RCC 7860 (cell line): ENCODE results near the gene CYB5RL.
"Not testable (repeated sequence)": the region's sequence is repeated elsewhere in the genome, so short reads cannot be mapped to it uniquely, and the experiment has no call there.

Source experiments
- DNase-seq: peaks from one replicate; pipeline ENCODE4 v3.0.0-alpha.2; 2015; ENCODE audit warnings: low spot score
- FAIRE-seq: peaks from 2 replicates; lab custom pipeline; 2012; peaks lifted over from hg19 to GRCh38; lab: Jason Lieb, UNC

CYB5RL gene

DNA sequence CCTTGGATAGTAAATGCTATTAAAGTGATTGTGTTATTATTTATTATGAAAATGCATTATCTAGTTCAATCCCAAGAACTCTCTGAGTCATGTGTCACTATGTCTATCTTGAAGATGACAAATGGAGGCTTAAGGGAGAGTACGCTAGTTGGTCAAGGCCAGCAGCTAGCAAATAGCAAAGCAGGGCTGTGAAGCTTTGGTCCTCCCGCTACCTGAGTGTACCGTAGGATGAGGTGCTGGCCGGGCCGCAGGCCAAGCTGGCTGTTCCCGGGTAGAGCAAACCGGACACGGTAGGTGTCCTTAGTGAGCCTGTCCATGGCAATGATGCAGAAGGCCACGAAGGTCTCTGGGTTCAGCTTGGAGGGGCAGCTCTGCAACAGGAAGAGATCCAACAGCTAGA lies 9.3 kb downstream of the CYB5RL start:
- FAIRE-seq (no peak), DNase-seq (no peak)

DNA sequence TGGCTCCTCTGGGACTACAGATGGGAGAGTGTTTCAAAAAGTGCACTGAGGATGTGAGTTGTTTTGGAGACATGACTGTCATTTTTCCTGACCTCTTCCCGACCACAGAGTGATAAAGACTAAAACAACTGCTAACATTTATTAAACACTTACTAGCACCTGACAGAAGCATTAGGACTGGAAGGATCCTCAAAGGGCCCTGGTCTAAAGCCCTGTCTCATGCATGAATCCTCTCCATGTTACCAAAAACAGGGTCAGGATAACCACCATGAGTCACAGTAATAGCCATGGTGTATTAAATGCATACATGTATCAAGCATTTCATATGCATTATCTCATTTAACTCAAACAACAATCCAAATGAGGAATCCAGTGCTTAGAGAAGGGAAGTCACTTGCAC lies 11.5 kb downstream of the CYB5RL start:
- FAIRE-seq (no peak), DNase-seq (no peak)

DNA sequence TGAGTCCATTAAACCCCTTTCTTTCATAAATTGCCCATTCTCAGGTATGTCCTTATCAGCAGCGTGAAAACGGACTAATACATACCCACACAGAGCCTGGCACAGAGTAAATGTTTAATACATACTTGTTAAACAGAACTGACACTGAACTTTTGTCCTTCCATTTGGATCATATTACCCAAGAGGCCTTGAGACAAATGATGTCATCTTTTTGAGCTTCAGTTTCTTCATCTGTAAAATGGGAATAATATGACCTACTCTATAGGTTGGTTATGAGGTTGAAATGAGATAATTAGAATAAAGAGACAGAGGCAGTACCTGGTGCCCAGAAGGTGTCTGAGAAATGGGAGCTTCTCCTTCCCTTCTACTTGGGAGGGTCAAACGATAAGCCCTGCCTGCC lies 13.8 kb downstream of the CYB5RL start:
- no peak for FAIRE-seq
- DNase-seq = no peak

DNA sequence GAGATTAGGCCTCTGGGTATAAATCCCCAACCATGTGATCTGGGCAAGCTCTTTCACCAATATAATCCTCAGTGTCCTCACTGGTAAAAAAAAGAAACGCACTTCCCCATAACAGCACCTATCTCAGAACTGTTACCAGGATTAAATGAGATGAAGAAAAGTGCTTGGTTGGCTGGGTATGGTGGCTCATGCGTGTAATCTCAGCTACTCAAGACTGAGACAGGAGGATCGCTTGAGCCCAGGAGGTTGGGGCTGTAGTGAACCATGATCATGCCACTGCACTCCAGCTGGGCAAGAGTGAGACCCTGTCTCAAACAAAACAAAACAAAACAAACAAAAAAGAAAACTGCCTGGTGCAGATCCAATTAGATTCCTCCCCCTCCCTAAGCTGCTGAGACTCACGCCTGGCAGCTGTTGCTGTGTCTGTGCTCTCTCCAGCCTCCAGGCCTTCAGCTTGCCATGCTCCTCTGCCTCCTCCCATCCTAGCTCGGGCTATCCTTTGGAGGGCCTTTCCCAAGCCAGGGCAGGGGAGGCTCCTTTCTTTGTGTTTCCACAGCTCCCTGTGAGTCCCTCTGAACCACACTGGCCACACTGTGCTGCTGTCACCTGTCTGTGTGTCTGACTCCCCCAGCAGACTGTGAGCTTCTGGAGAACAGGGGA lies 19.0 kb downstream of the CYB5RL start:
- no peak for FAIRE-seq

DNA sequence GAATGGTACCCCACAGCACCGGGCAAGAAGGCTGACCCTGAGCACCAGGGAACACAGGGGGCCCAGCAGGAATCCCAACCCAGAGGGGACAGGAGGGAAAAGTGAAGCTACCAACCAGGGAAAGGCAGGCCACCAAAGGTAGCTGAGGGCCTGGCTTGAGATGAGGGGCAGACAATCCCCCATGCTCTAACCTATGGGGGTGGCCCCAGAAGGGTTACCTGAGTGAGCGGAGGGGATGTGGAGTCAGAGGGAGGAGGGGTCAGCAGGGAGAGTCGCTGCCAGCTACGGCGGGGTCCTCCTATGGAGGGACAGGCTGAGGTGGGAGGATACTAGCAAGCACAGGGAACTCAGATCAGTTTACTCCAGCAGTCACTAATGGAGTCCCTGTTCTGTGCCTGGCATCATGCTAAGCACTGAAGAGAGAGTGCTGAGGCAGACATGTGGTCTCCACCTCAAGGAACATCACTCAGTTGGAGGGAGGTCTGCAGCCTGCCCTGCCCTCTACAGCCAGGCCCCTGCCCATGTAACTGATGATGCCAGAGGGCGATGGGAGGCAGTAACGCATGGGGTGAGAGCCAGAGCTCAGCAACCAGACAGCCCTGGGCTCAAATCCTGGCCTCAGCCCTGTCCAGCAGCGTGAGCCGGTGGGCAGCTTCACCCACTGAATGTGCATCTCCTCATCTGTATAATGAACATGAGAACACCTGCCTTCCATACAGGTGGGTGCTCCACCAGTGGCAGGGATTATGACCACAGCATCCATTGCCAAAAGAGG lies 21.3 kb downstream of the CYB5RL start:
- FAIRE-seq (no peak), DNase-seq (no peak)

More for the DNA sequence above, 19.0 kb downstream of the CYB5RL start:
- no peak for DNase-seq

DNA sequence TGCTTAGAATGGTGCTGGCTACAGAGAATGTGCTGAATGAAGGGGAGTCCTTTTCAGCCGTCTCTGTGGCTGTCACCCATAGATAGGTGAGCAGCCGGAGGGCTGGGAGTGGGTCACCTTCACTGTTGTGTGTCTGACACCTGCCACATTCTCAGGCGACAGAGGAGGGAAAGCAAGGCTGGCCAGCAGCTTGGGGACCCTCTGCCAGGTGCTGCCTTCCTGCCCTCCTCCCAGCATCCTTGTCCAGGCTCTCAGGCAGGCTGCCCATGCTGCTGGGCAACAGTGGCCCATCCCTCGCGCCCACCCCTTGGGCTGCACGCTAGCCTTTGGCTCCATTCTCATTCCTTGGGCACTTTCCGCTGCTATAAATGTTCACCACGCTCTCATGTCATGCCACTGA lies 22.1 kb downstream of the CYB5RL start:
- FAIRE-seq = no peak
- no peak for DNase-seq

DNA sequence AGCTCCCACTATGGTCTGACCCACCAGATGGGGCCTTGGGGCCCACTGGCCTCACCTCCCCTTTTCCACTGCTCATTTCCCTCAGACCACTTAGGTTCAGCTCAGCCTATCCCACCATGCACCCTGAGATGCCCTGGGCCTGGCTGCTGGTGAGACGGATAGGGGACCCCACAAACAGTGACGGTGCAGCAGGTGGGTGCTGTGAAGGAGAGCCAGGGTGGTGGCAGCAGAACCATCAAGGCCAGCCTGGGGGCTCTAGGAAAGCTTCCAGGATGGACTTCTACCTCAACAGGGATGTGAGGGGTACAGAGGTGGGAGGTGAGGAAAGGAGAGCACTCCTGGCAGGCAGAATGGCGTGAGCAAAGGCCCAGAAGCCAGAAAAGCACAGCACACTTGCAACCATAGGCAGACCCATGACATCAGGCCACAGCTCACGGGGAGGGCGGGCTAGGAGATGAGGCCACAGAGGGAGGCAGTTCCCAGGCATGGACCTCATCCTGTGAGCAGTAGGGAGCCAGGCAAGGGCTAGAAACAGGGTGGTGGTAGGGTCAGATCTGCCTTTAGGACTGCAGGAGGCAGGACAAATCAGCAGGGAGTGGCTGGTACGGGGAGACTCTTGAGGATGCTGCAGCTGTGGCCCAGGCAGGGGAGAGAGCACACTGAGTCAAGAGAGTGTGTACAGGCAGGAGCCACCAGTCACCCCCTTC lies 23.1 kb downstream of the CYB5RL start:
- DNase-seq (no peak), FAIRE-seq (no peak)

DNA sequence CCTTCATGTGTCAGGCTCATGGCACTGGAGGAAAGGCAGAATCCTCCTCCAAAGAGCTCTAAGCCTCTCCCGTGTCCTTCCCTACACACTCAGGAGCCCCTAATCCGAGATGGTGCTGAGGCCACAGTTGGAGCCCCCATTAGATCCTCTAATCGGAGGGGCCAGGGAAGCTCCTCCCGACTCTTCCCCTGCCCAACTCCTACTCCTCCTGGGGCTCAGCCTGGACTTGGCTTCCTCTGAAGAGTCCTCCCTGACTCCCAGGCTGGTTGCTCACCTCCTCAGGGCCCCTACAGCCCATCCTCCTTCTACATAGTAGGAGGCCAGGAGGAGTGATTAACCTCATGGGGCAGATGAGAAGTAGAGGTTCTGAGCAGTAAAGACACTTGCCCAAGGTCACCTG lies 25.7 kb downstream of the CYB5RL start:
- FAIRE-seq = no peak
- DNase-seq = no peak

DNA sequence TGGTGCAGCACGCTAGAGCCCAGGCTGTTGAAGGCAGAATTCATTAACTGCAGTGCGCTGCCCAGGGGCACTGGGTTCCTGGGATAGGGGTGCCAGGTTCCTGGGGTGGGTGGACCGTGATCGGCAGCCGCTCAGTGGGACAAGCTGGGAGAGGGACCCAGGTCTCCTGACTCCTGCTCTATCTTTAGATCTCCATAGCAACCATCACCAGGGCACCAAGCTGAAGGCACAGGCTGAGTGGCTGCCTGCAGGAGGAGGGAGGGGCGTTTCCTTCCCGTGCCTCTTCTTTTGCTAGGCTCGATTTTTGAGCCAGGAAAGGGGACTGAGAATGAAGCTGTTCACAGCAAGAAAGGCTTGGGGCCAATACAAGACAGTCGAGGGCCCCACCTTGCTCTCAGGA lies 26.1 kb downstream of the CYB5RL start:
- no peak for FAIRE-seq
- no peak for DNase-seq

DNA sequence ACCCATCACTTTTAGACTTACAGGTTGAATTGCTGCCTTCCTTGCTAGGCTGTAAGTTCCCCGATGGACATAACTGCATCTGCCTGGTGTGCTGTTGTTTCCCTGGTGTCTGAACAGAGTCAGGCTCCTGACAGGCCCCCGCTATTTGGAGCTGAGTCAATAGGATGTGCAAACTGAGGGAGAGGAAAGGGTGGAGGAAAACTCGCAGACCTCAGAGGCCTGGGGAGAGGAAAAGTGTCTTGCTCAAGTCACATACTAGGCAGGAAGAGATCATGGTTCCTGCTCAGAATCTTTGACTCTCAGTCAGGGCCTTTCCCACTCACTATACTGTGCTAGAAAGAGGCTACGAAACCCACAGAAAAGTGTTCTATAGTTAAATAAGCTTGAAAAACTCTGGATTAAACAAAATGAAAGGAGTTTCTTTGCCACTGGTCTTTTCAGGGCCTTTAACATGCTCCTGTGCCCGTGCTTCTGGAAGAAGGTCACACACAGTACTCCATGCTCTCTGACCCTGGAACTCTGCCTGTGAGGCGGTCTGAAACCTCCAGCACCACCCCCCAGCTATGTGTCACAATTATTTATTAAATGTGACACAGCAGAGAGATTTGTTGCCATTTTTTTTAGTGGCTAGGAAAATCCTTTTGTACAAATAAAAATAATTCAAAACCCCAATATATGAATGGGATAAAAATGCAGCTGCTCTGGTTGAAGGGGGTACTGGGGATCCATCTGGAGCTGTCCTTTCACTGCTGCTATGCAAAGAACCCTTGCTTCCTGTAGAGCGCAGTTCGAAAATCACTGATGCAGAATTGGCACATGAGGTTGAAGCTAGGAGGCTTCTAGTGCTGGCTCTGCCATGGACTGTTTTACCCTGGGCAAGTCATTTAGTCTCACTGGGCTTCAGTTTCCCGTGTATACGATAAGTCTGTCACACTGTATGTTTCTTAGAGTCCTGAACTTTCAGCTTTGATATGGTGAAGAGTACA lies 26.9 kb downstream of the CYB5RL start:
- DNase-seq = no peak
- no peak for FAIRE-seq

DNA sequence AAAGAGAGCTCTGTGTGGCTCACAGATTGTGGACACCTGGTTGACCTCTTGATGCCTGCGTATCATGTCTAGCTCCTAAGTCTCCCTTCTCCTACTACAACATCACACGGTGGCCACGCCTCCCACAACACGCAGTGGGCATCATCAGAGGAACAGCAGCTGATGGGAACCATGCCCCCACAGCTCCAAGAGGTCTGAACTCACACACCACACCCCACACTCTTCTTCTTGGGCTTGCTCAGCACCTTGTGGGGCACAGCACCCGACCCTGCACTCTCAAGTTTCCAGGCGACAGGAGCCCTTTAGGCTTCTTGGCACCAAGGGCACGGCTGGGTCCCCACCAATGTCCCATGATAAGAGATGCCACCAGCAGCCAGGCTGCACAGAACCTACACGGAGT lies 28.2 kb downstream of the CYB5RL start:
- FAIRE-seq = no peak
- DNase-seq = no peak

DNA sequence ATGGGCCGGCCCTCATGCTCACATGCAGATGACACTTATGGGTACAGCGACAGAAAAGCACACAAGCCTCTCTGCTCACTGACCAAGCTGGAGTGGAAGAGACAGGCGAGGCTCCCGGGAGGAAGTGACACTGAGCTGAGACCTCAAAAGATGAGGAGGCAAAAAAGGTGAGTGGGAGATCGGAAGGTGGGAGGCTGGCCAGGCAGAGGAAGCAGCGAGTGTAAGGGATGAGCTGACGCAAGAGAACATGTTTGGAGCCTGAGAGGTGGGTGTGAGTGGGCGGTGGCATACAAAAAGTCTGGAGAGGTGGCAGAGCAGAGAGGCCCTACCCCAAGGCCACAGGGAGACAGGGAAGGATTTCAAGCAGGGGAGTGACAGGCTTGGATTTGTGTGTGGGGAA lies 28.8 kb downstream of the CYB5RL start:
- FAIRE-seq = no peak
- no peak for DNase-seq

DNA sequence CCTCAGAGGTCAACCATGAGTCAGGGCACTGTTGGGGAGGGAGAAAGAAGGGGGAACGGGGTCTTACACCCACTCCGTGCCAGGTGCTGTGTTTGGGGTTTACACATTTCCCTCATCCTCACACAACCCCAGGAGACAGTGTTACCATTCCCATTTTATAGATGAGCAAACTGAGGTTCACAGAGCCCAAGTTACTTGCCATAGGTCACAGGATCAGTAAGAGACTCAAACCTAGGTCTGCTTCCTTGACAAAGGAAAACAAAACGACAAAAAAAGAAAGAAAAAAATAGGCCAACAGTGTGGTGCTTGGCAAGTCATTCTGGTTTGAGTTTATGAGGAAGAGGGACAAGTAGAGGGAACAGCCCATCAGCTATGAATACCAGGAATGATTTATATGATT lies 30.8 kb downstream of the CYB5RL start:
- no peak for FAIRE-seq
- no peak for DNase-seq

DNA sequence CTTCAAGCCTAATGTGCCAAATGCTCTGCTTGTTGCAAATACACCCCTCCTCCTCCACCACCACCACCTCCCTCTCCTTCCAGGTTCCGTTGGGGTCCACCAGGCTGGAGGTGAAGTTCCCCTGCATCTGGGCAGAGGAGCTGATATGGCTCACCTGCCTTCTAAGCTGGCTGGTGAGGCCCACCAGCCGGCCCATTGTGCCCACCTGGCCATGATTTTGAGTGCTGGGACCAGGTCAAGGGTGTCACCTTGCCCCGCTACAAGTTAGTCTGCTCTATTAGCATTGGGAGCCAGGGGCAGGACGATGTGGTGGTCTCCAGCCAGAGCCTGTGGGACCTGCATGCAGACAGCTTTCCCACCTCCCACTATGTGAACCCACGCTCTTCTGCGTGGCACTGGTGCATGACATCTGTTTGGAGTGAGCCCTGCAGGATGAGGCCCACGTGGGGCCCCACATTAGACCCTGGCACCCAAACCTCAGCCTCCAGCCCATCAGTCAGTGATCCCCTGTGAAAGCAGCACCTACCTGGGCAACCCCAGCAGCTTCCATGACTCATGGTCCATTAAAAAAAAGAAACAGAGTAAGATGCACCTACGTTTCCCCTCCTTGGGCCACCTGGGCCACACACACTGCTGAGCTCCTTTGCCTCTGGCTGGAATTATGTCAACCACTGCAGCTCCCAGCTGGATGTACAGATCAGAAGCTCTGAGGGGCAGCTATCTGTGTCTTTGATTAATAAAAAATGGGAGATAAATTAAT lies 31.4 kb downstream of the CYB5RL start:
- DNase-seq (no peak), FAIRE-seq (no peak)

DNA sequence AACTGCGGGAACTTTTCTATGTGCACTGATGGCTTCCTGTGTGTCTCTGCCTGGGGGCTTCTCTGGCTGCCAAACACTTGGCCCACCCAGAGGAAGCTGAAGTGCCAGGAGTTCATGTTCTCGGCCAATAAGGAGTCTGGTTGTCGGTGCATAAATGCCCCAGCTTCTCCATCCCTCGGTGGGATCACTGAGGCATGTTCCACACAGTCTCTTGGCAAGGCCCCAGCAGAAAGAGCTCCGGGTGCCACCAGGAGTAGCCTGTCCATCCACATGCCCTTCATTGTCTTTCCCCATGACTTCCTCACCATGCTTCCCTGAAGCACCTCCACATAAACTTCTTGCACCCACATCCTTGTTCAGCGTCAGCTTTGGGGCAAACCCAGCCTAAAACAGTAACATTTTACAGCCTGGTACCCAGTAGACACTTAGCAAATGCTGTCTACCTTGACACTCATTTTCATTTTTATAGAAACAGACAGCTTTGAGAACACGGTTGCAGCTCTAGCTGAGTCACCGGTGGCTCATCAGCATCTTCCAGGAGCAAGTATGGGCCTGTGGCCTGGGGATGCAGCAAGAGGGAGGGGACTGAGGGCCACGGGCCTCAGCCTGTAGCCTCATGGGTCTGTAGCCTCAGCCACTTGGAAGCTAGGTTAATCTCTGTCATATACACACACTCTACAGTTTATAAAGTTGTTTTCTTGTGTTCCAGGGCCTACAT lies 32.2 kb downstream of the CYB5RL start:
- FAIRE-seq = peak; percentile 84

DNA sequence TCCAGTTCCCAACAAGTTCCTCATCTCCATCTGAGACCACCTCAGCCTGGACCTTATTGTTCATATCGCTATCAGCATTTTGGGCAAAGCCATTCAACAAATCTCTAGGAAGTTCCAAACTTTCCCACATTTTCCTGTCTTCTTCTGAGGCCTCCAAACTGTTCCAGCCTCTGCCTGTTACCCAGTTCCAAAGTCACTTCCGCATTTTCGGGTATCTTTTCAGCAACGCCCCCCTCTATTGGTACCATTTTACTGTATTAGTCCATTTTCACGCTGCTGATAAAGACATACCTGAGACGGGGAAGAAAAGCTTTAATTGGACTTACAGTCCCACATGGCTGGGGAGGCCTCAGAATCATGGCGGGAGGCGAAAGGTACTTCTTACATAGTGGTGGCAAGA lies 33.5 kb downstream of the CYB5RL start:
- not testable (repeated sequence) for DNase-seq, FAIRE-seq

More for the DNA sequence above, 32.2 kb downstream of the CYB5RL start:
- DNase-seq = peak; percentile 60

DNA sequence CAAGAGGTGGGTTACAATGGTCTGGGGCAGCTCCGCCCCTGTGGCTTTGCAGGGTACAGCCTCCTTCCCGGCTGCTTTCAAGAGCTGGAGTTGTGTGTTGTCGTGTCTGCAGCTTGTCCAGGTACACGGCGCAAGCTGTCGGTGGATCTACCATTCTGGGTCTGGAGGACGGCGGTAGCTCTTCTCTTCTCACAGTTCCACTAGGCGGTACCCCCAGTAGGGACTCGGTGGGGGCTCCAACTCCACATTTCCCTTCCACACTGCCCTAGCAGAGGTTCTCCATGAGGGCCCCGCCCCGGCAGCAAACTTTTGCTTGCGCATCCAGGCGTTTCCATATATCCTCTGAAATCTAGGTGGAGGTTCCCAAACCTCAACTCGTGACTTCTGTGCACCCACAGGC lies 34.7 kb downstream of the CYB5RL start:
- FAIRE-seq = no peak

DNA sequence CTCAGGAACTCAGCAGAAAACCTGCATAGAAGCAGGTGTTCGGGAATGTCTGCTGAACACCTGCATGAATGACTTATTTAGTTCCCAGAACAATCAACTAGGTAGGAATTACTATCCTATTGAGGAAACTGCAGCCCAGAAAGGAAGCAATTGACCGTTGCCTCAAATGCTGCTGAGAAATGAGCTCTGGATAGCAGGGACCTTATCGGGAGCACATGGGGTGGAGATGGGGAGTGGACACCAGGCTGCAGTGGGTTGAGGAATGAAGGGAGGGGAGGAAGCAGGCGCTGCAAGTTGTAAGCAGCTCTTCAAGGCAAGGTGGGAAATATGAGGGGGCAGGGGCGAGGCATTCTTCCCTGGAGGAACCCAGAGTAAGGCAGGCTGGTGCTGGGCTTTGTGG lies 36.3 kb downstream of the CYB5RL start:
- DNase-seq (no peak), FAIRE-seq (no peak)

More for the DNA sequence above, 34.7 kb downstream of the CYB5RL start:
- DNase-seq = no peak

DNA sequence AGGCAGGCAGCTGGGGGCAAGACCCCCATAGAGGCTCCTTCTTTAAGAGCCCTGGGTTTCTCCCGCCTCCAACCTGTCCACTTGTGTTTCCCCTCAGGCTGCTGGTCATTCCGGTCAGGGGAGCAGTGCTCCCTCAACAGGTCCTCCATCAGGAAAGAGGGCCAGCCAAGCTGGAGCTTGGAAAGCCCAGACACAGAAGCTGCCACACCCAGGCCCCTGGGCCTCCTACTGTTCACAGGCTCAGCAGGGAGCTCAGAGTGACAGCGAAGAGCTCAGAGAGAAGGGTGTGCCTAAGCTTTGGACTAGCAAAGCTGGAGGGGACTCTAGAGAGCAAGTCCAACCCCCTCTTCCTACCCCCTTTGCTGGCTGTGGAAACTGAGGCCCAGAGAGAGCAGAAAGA lies 36.8 kb downstream of the CYB5RL start:
- DNase-seq (no peak), FAIRE-seq (no peak)
